GM23248 (cell line): ENCODE data around the gene TANK. TPM values are rescaled to one million over a fixed set of nuclear protein-coding genes. Genes with fewer than 3 reads are reported as not detected.

ENCODE experiments used
- DNase-seq: peaks from one replicate; pipeline ENCODE4 v3.0.0-alpha.2; 2015
- H2AFZ ChIP-seq: fragments of 200-600 bp; sonication (generic); 2 replicates; pipeline ENCODE4 v1.6.1; 2016; ENCODE audit warnings: antibody characterized with exemption
- H3F3A ChIP-seq: fragments of 200-600 bp; sonication (generic); 2 replicates; pipeline ENCODE4 v1.6.1; 2016; ENCODE audit warnings: mild to moderate bottlenecking, antibody characterized with exemption, mixed run types; ENCODE audit not compliant: insufficient read depth
- H3K27ac ChIP-seq: fragments of 200-600 bp; sonication (generic); 2 replicates; pipeline ENCODE4 v1.5.1; 2016; ENCODE audit warnings: mild to moderate bottlenecking
- H3K27me3 ChIP-seq: fragments of 200-600 bp; sonication (generic); replicated peaks from 2 replicates; pipeline ENCODE4 v1.6.1; 2016; ENCODE audit warnings: mild to moderate bottlenecking; ENCODE audit not compliant: insufficient read depth
- H3K36me3 ChIP-seq: fragments of 200-600 bp; sonication (generic); 2 replicates; pipeline ENCODE4 v1.6.1; 2016; ENCODE audit warnings: low read depth, mild to moderate bottlenecking
- H3K4me1 ChIP-seq: fragments of 200-600 bp; sonication (generic); 2 replicates; pipeline ENCODE4 v1.6.1; 2016; ENCODE audit warnings: mild to moderate bottlenecking; ENCODE audit not compliant: insufficient read depth
- H3K4me2 ChIP-seq: fragments of 200-600 bp; sonication (generic); one replicate; pipeline ENCODE4 v1.6.1; 2016; ENCODE audit warnings: mild to moderate bottlenecking; ENCODE audit not compliant: unreplicated experiment
- H3K4me3 ChIP-seq: fragments of 200-600 bp; sonication (generic); 2 replicates; pipeline ENCODE4 v1.5.1; 2016; ENCODE audit warnings: mild to moderate bottlenecking
- H3K79me2 ChIP-seq: fragments of 200-600 bp; sonication (generic); 2 replicates; pipeline ENCODE4 v1.6.1; 2016; ENCODE audit warnings: mild to moderate bottlenecking; ENCODE audit not compliant: insufficient read depth
- H3K9ac ChIP-seq: fragments of 200-600 bp; sonication (generic); 2 replicates; pipeline ENCODE4 v1.6.1; 2016; ENCODE audit warnings: mild to moderate bottlenecking
- H3K9me2 ChIP-seq: fragments of 200-600 bp; sonication (generic); 2 replicates; pipeline ENCODE4 v1.6.1; 2016; ENCODE audit warnings: mixed run types, mild to moderate bottlenecking, moderate library complexity; ENCODE audit not compliant: insufficient read depth
- H3K9me3 ChIP-seq: fragments of 200-600 bp; sonication (generic); one replicate; pipeline ENCODE4 v1.6.1; 2017; ENCODE audit warnings: low read depth
- H4K20me1 ChIP-seq: fragments of 200-600 bp; sonication (generic); 2 replicates; pipeline ENCODE4 v1.6.0; 2016; ENCODE audit not compliant: insufficient read depth
- EZH2 ChIP-seq: fragments of 200-600 bp; sonication (generic); IDR thresholded peaks from 2 replicates; pipeline ENCODE4 v1.6.1; 2018; ENCODE audit warnings: antibody characterized with exemption, mild to moderate bottlenecking; ENCODE audit not compliant: insufficient read depth, poor library complexity, severe bottlenecking
- EZH2phosphoT487 ChIP-seq: fragments of 200-600 bp; sonication (generic); IDR thresholded peaks from 2 replicates; pipeline ENCODE4 v1.6.1; 2018; ENCODE audit warnings: antibody characterized with exemption, moderate library complexity, mild to moderate bottlenecking, low read depth; ENCODE audit not compliant: insufficient read depth
- WGBS, 2 experiments: methylation state at CpG; one replicate each; pipeline ENCODE4 v1.1.6; 2015 to 2017; ENCODE audit warnings: low lambda C conversion rate in 2 of 2, low coverage in 1 of 2; ENCODE audit errors: missing lambda C conversion rate in 2 of 2; 5-methylcytosine and 5-hydroxymethylcytosine counted together
- in situ Hi-C: fragments of 300-500 bp; cut with MboI; formaldehyde crosslinking; loops from 2 replicates; pipeline ENCODE4 v1.15.0; 2020
- polyA plus RNA-seq: library from polyadenylated mRNA; unstranded; fragments of >200 nt; fragmentation: Nextera tagmentation; extraction: Ambion mirVana; gene quantifications from 2 replicates; pipeline ENCODE4 v1.2.1, GENCODE V29; 2016
- total RNA-seq: library from RNA; depleted of rRNA; stranded (reverse); fragments of >200 nt; shearing (Covaris generic); gene quantifications from 2 replicates; pipeline ENCODE4 v1.2.3, GENCODE V29; 2014

TANK gene
- total and polyA plus RNA-seq, 2 experiments from 2014 or later = 60.4 to 84.4 TPM

- Histone ChIP-seq H3K27me3 (no peaks in the 10 kb centered on the region), H3K9ac (peak overlapping the region; percentile 71), H3K36me3 (peaks cover 15% of the 10 kb centered on the region; the same call in 1 of the 2 replicates), H3K4me2 (peak overlapping the region; percentile 97), H3K9me3 (no peaks in the 10 kb centered on the region), H3K27ac (no peak overlapping the region), H2AFZ (peak overlapping the region; percentile 81), H3K79me2 (0 out of 2 replicates have a peak, but pooled peaks cover 4% of the 10 kb centered on the region), H3K9me2 (no peaks in the 10 kb centered on the region), H4K20me1 (no peaks in the 10 kb centered on the region), H3K4me3 (peak overlapping the region; percentile 75), H3F3A (peaks cover 32% of the 10 kb centered on the region), H3K4me1 (peaks cover 4% of the 10 kb centered on the region)
- in situ Hi-C loops = no loop called here
- TF ChIP-seq EZH2 = no peak
- no peak for TF ChIP-seq EZH2phosphoT487
- peak; percentile 72 for DNase-seq
- WGBS, 2 experiments = 5% methylated on average over 49 of the region's 49 CpGs
Observed at GRCh38 chr2:161237392-161238264, 77.4 kb downstream of the TANK start.

- DNase-seq = peak; percentile 29
- H3F3A ChIP-seq = peaks cover 32% of the 10 kb centered on the region
- H3K9ac ChIP-seq = peak overlapping the region; percentile 71
- H3K27ac ChIP-seq = no peak overlapping the region
- H3K4me2 ChIP-seq = peak overlapping the region; percentile 97
- H3K4me1 ChIP-seq = peaks cover 4% of the 10 kb centered on the region
- H3K36me3 ChIP-seq = peaks cover 14% of the 10 kb centered on the region; the same call in 1 of the 2 replicates
- in situ Hi-C loops = no loop called here
- no peaks in the 10 kb centered on the region for H3K27me3 ChIP-seq
- no peaks in the 10 kb centered on the region for H3K9me3 ChIP-seq
- WGBS, 2 experiments = 0 to 1% methylated on average over 15 to 16 of the region's 16 CpGs
- TF ChIP-seq EZH2phosphoT487 = no peak
- no peak for TF ChIP-seq EZH2
- H2AFZ ChIP-seq = peak overlapping the region; percentile 81
- no peaks in the 10 kb centered on the region for H3K79me2 ChIP-seq
- no peaks in the 10 kb centered on the region for H3K9me2 ChIP-seq
- H4K20me1 ChIP-seq = no peaks in the 10 kb centered on the region
- peak overlapping the region; percentile 75 for H3K4me3 ChIP-seq
Observed at GRCh38 chr2:161238265-161238559, 78.0 kb downstream of the TANK start.

- peaks cover 4% of the 10 kb centered on the region for H3K4me1 ChIP-seq
- no peaks in the 10 kb centered on the region for H3K9me2 ChIP-seq
- H3K79me2 ChIP-seq = no peaks in the 10 kb centered on the region
- no peak for TF ChIP-seq EZH2phosphoT487
- TF ChIP-seq EZH2 = no peak
- no peaks in the 10 kb centered on the region for H3K27me3 ChIP-seq
- no peaks in the 10 kb centered on the region for H3K9me3 ChIP-seq
- H3K27ac ChIP-seq = no peak overlapping the region
- WGBS, 2 experiments = 5% methylated on average over 30 to 75 of the region's 78 CpGs
- peaks cover 32% of the 10 kb centered on the region for H3F3A ChIP-seq
- H3K4me3 ChIP-seq = peak overlapping the region; percentile 75
- H4K20me1 ChIP-seq = no peaks in the 10 kb centered on the region
- peak overlapping the region; percentile 97 for H3K4me2 ChIP-seq
- peak; percentile 73 for DNase-seq
- peaks cover 14% of the 10 kb centered on the region; the same call in 1 of the 2 replicates for H3K36me3 ChIP-seq
- H2AFZ ChIP-seq = peak overlapping the region; percentile 81
- H3K9ac ChIP-seq = peak overlapping the region; percentile 71
- in situ Hi-C loops = no loop called here
Observed at GRCh38 chr2:161238560-161239325, 78.5 kb downstream of the TANK start.

- in situ Hi-C loops = no loop called here
- Histone ChIP-seq H4K20me1 (no peaks in the 10 kb centered on the region), H3K9me3 (no peaks in the 10 kb centered on the region), H3F3A (peaks cover 32% of the 10 kb centered on the region), H3K79me2 (no peaks in the 10 kb centered on the region), H3K27me3 (no peaks in the 10 kb centered on the region), H3K36me3 (peaks cover 10% of the 10 kb centered on the region; the same call in 1 of the 2 replicates), H3K9me2 (no peaks in the 10 kb centered on the region), H3K4me1 (peaks cover 4% of the 10 kb centered on the region), H3K4me3 (no peak overlapping the region; the same call in 1 of the 2 replicates), H2AFZ (peak overlapping the region; percentile 81; the same call in 1 of the 2 replicates), H3K9ac (no peak overlapping the region), H3K27ac (no peak overlapping the region), H3K4me2 (peak overlapping the region; percentile 97)
- DNase-seq = no peak
- TF ChIP-seq EZH2 (no peak), EZH2phosphoT487 (no peak)
- WGBS, 2 experiments = 96% methylated on average over 42 to 47 of the region's 47 CpGs
Observed at GRCh38 chr2:161239326-161240109, 79.3 kb downstream of the TANK start.
